Epithelial cell of esophagus (primary cell): ENCODE data around the gene PRCD.

Experiments
- DNase-seq: peaks from one replicate; pipeline ENCODE4 v3.0.0; 2010; ENCODE audit warnings: low read depth
- H3K4me3 ChIP-seq: 2 replicates; pipeline ENCODE4 v1.5.1; 2011; ENCODE audit warnings: mild to moderate bottlenecking, low read length, control low read depth
- CTCF ChIP-seq: IDR thresholded peaks from 2 replicates; pipeline ENCODE4 v1.5.1; 2011; ENCODE audit warnings: low read depth, mild to moderate bottlenecking, low read length, control low read depth, inconsistent platforms; ENCODE audit not compliant: insufficient read depth; ENCODE audit errors: missing control alignments

The PRCD gene

GRCh38 chr17:76540381-76541300 is 797 bp downstream of the PRCD start:
- DNase-seq, result peak; percentile 96
- peak overlapping the region; percentile 28 for H3K4me3 ChIP-seq

GRCh38 chr17:76541739-76542454 is 2.1 kb downstream of the PRCD start:
- TF ChIP-seq CTCF, result no peak
- H3K4me3 ChIP-seq, result no peak overlapping the region
- DNase-seq, result no peak

More at GRCh38 chr17:76540381-76541300, 797 bp downstream of the PRCD start:
- peak; percentile 27 for TF ChIP-seq CTCF

GRCh38 chr17:76542566-76542971 is 2.7 kb downstream of the PRCD start:
- no peak for DNase-seq
- no peak for TF ChIP-seq CTCF
- H3K4me3 ChIP-seq, result no peak overlapping the region

- no peak for TF ChIP-seq CTCF
- DNase-seq, result no peak
- no peak overlapping the region for H3K4me3 ChIP-seq
These were observed 3.1 kb downstream of the PRCD start for GRCh38 chr17:76542984-76543383.

GRCh38 chr17:76543482-76543825 is 3.6 kb downstream of the PRCD start:
- no peak for TF ChIP-seq CTCF
- no peak for DNase-seq
- no peak overlapping the region for H3K4me3 ChIP-seq

- DNase-seq, result no peak
These were observed 4.1 kb downstream of the PRCD start for GRCh38 chr17:76543826-76544545.

More at GRCh38 chr17:76543826-76544545, 4.1 kb downstream of the PRCD start:
- no peak overlapping the region for H3K4me3 ChIP-seq
- no peak for TF ChIP-seq CTCF
